Spleen (tissue), 11 donors: ENCODE data around the gene UCN2. TPM values are rescaled to one million over a fixed set of nuclear protein-coding genes. Genes with fewer than 3 reads are reported as not detected.
"Not testable (repeated sequence)": the region's sequence is repeated elsewhere in the genome, so short reads cannot be mapped to it uniquely, and the experiment has no call there.

ENCODE experiments used
- DNase-seq: peaks from one replicate; pipeline ENCODE4 v3.0.0-alpha.2; 2020
- H3K27ac ChIP-seq, 8 donors: fragments of 200-600 bp; sonication (generic) in 7 of 8; 1 replicate in 4 of 8; 2 replicates in 4 of 8; pipeline versions ENCODE4 v1.5.0 to v1.8.0; 2016 to 2021; ENCODE audit warnings: inconsistent platforms in 4 of 8, mild to moderate bottlenecking in 4 of 8, moderate library complexity in 1 of 8
- H3K27me3 ChIP-seq, 7 donors: fragments of 200-600 bp; sonication (generic) in 6 of 7; replicated peaks in 1 of 7; 1 replicate in 4 of 7; 2 replicates in 3 of 7; pipeline versions ENCODE4 v1.5.0 to v1.8.0; 2016 to 2021; ENCODE audit warnings: inconsistent platforms in 3 of 7, mild to moderate bottlenecking in 1 of 7
- H3K36me3 ChIP-seq, 6 donors: fragments of 200-600 bp; sonication (generic) in 5 of 6; 1 replicate in 4 of 6; 2 replicates in 2 of 6; pipeline versions ENCODE4 v1.5.0 to v1.8.0; 2016 to 2021; ENCODE audit warnings: inconsistent platforms in 2 of 6
- H3K4me1 ChIP-seq, 6 donors: fragments of 200-600 bp; sonication (generic) in 5 of 6; 1 replicate in 3 of 6; 2 replicates in 3 of 6; pipeline versions ENCODE4 v1.5.0 to v1.8.0; 2016 to 2021; ENCODE audit warnings: inconsistent platforms in 3 of 6
- H3K4me3 ChIP-seq, 8 donors: fragments of 200-600 bp; sonication (generic) in 7 of 8; 1 replicate in 4 of 8; 2 replicates in 4 of 8; pipeline versions ENCODE4 v1.5.0 to v1.8.0; 2016 to 2021; ENCODE audit warnings: inconsistent platforms in 4 of 8, mild to moderate bottlenecking in 4 of 8, moderate library complexity in 2 of 8
- H3K9me3 ChIP-seq, 8 donors: fragments of 200-600 bp; sonication (generic) in 7 of 8; 1 replicate in 4 of 8; 2 replicates in 4 of 8; pipeline versions ENCODE4 v1.5.0 to v1.8.0; 2016 to 2021; ENCODE audit warnings: inconsistent platforms in 4 of 8
- CTCF ChIP-seq, 11 experiments: fragments of 200-600 bp in 7 of 11; fragments of 450-650 bp in 4 of 11; sonication (generic) in 4 of 11; IDR thresholded peaks in 8 of 11; conservative IDR thresholded peaks in 3 of 11; 1 replicate in 7 of 11; 2 replicates in 4 of 11; pipeline versions ENCODE4 v1.4.0 to v1.8.0; 2016 to 2021; ENCODE audit warnings: antibody characterized with exemption in 11 of 11, inconsistent platforms in 4 of 11, mild to moderate bottlenecking in 1 of 11
- POLR2A ChIP-seq, 3 donors: fragments of 450-650 bp; IDR thresholded peaks; one replicate each; pipeline ENCODE4 v1.5.1; 2017; ENCODE audit warnings: antibody characterized with exemption in 3 of 3, mild to moderate bottlenecking in 1 of 3
- POLR2AphosphoS5 ChIP-seq, 3 donors: sonication (generic); formaldehyde crosslinking; IDR thresholded peaks; one replicate each; pipeline ENCODE4 v1.5.1; 2017; ENCODE audit warnings: antibody characterized with exemption in 3 of 3
- WGBS, 5 donors: extraction: QIAGEN DNeasy Blood & Tissue Kit in 3 of 5; methylation state at CpG; one replicate each; pipeline versions ENCODE4 v1.1.5 to v1.1.7; 2013 to 2018; 5-methylcytosine and 5-hydroxymethylcytosine counted together
- intact Hi-C: fragments of 100-400 bp; cut with DNase I; formaldehyde crosslinking; loops from one replicate; pipeline ENCODE4 v1.15.0; 2023; ENCODE audit warnings: low total_unique reads
- polyA plus RNA-seq, 3 donors: library from polyadenylated mRNA; stranded (reverse); fragments of 200-250 nt; gene quantifications; one replicate each; pipeline ENCODE4 v1.2.1, GENCODE V29; 2013
- total RNA-seq, 7 donors: library from RNA; depleted of rRNA in 3 of 7; stranded (reverse); fragments of >200 nt in 3 of 7; fragmentation: NEBNext Ultra II Directional in 4 of 7; extraction: Animal tissue kit (Norgen Biotek cat#: 25700) in 4 of 7; gene quantifications; one replicate each; pipeline versions ENCODE4 v1.1.0 to v1.2.1, GENCODE V29; 2016 to 2021
- donor health status: healthy with polysubstance abuse.
- donor health status: DM: no; HTN: no; CAD: no; lungs with moderate emphysema.
- donor health status: DM: no; HTN: no; CAD: no.
- donor health status: Bipolar disorder and iron deficiency.
- donor health status: healthy.
- donor health status: DM: no; HTN: no; CAD: no.
- donor health status: DM: yes; HTN: yes; CAD: no.

The UCN2 gene
- total and polyA plus RNA-seq, 10 donors, result 0.20 to 0.61 (median 0.49) TPM; not detected in 2

GRCh38 chr3:48552111-48552951, 11.2 kb downstream of the UCN2 start:
- DNase-seq, result peak; percentile 64
- intact Hi-C loops, result loop anchor here (5.0 to 10.0 kb wide), 2 partner anchors 90 to 278 kb away; no protein-coding TSS in a partner anchor
- TF ChIP-seq CTCF (IDR thresholded peaks at IDR 0.05 in 8 of 11, conservative IDR thresholded peaks at IDR 0.05 in 3 of 11), result no peak
- TF ChIP-seq POLR2AphosphoS5 (IDR thresholded peaks at IDR 0.05), result no peak
- TF ChIP-seq POLR2A (IDR thresholded peaks at IDR 0.05), result no peak
- peak overlapping the region in 6 of 8 donors; percentile 34 to 87 (median 71) for H3K27ac ChIP-seq
- peaks cover 0 to 37% (median 0%) of the 10 kb centered on the region in 6 donors for H3K36me3 ChIP-seq
- peak overlapping the region in 1 of 8 donors; percentile 33 for H3K4me3 ChIP-seq
- 70 to 81% (median 78%) methylated on average over 14 of the region's 14 CpGs for WGBS, 5 donors
- no peaks in the 10 kb centered on the region for H3K9me3 ChIP-seq
- peaks cover 0 to 80% (median 26%) of the 10 kb centered on the region in 6 donors for H3K4me1 ChIP-seq
- H3K27me3 ChIP-seq, result no peaks in the 10 kb centered on the region

GRCh38 chr3:48551651-48552050, 11.9 kb downstream of the UCN2 start:
- not testable (repeated sequence) for H3K9me3 ChIP-seq, H3K4me3 ChIP-seq, H3K27me3 ChIP-seq, DNase-seq
- 78 to 99% (median 90%) methylated on average over 7 of the region's 7 CpGs for WGBS, 5 donors
- peak overlapping the region in 2 of 8 donors; percentile 85 to 87 for H3K27ac ChIP-seq
- peaks cover 0 to 76% (median 23%) of the 10 kb centered on the region in 6 donors for H3K4me1 ChIP-seq
- intact Hi-C loops, result loop anchor here (5.0 to 10.0 kb wide), 2 partner anchors 89 to 277 kb away; no protein-coding TSS in a partner anchor
- H3K36me3 ChIP-seq, result peaks cover 0 to 44% (median 0%) of the 10 kb centered on the region in 6 donors

GRCh38 chr3:48548729-48549705, 14.6 kb downstream of the UCN2 start:
- peak; percentile 94 for DNase-seq
- H3K4me3 ChIP-seq, result no peak overlapping the region
- no peaks in the 10 kb centered on the region for H3K27me3 ChIP-seq
- peaks cover 0 to 55% (median 11%) of the 10 kb centered on the region in 6 donors for H3K4me1 ChIP-seq
- peaks cover 0 to 55% (median 0%) of the 10 kb centered on the region in 6 donors for H3K36me3 ChIP-seq
- WGBS, 5 donors, result 67 to 79% (median 71%) methylated on average over 9 to 10 of the region's 10 CpGs
- intact Hi-C loops, result loop anchor here (2.0 kb wide), 1 partner anchor 148 kb away; no protein-coding TSS in a partner anchor
- TF ChIP-seq CTCF (IDR thresholded peaks at IDR 0.05 in 8 of 11, conservative IDR thresholded peaks at IDR 0.05 in 3 of 11) (peak; percentile 88 to 97 (median 96)), POLR2AphosphoS5 (IDR thresholded peaks at IDR 0.05) (peak; percentile 52 to 77 (median 74)), POLR2A (IDR thresholded peaks at IDR 0.05) (no peak)
- H3K27ac ChIP-seq, result peak overlapping the region in 3 of 8 donors; percentile 8 to 52 (median 38)
- H3K9me3 ChIP-seq, result no peaks in the 10 kb centered on the region

GRCh38 chr3:48548126-48548525, 15.5 kb downstream of the UCN2 start:
- Histone ChIP-seq H3K9me3 (no peaks in the 10 kb centered on the region), H3K4me1 (peaks cover 0 to 55% (median 19%) of the 10 kb centered on the region in 6 donors), H3K36me3 (peaks cover 0 to 58% (median 0%) of the 10 kb centered on the region in 6 donors), H3K27ac (peak overlapping the region in 1 of 8 donors; percentile 52), H3K27me3 (no peaks in the 10 kb centered on the region), H3K4me3 (no peak overlapping the region)
- 79 to 91% (median 87%) methylated on average over 5 of the region's 5 CpGs for WGBS, 5 donors
- DNase-seq, result no peak
- intact Hi-C loops, result loop anchor here (2.0 kb wide), 1 partner anchor 147 kb away; no protein-coding TSS in a partner anchor
- TF ChIP-seq POLR2A (IDR thresholded peaks at IDR 0.05) (no peak), POLR2AphosphoS5 (IDR thresholded peaks at IDR 0.05) (no peak), CTCF (IDR thresholded peaks at IDR 0.05 in 8 of 11, conservative IDR thresholded peaks at IDR 0.05 in 3 of 11) (no peak)
